Stimulated activated CD8-positive, alpha-beta memory T cell treated with anti-CD3 and anti-CD28 coated beads, Interleukin-15, amount 100 ng/mL, for 48 hours (primary cell): Measurements from ENCODE around the gene NKAIN2.
"Not testable (repeated sequence)": the region's sequence is repeated elsewhere in the genome, so short reads cannot be mapped to it uniquely, and the experiment has no call there.

Experiments
- DNase-seq, 2 donors: peaks; one replicate each; pipeline ENCODE4 v3.0.0-alpha.2; 2020; ENCODE audit warnings: low read depth in 2 of 2

The NKAIN2 gene

GRCh38 chr6:124494956-124495664 is 691.4 kb downstream of the NKAIN2 start:
- no peak for DNase-seq

- DNase-seq: no peak
These were observed 692.1 kb downstream of the NKAIN2 start for GRCh38 chr6:124495665-124496190.

GRCh38 chr6:124496334-124496733 is 692.7 kb downstream of the NKAIN2 start:
- no peak for DNase-seq

- DNase-seq: no peak
These were observed 708.8 kb downstream of the NKAIN2 start for GRCh38 chr6:124512431-124512830.

- DNase-seq: no peak
These were observed 713.7 kb downstream of the NKAIN2 start for GRCh38 chr6:124517339-124517738.

- no peak for DNase-seq
These were observed 716.8 kb downstream of the NKAIN2 start for GRCh38 chr6:124520514-124520913.

- DNase-seq: no peak
These were observed 718.7 kb downstream of the NKAIN2 start for GRCh38 chr6:124522335-124522734.

- DNase-seq: no peak
These were observed 721.0 kb downstream of the NKAIN2 start for GRCh38 chr6:124524491-124525200.

- DNase-seq: no peak
These were observed 727.3 kb downstream of the NKAIN2 start for GRCh38 chr6:124530926-124531325.

GRCh38 chr6:124535299-124535698 is 731.6 kb downstream of the NKAIN2 start:
- DNase-seq: no peak

GRCh38 chr6:124535746-124536145 is 732.1 kb downstream of the NKAIN2 start:
- no peak for DNase-seq

- DNase-seq: no peak
These were observed 732.6 kb downstream of the NKAIN2 start for GRCh38 chr6:124536157-124536841.

- DNase-seq: no peak
These were observed 733.2 kb downstream of the NKAIN2 start for GRCh38 chr6:124536842-124537191.

- DNase-seq: no peak
These were observed 735.4 kb downstream of the NKAIN2 start for GRCh38 chr6:124539096-124539495.

- DNase-seq: no peak
These were observed 737.9 kb downstream of the NKAIN2 start for GRCh38 chr6:124541573-124541972.

- DNase-seq: no peak
These were observed 742.9 kb downstream of the NKAIN2 start for GRCh38 chr6:124546601-124547000.

- no peak for DNase-seq
These were observed 748.1 kb downstream of the NKAIN2 start for GRCh38 chr6:124551711-124552233.

GRCh38 chr6:124557873-124558272 is 754.2 kb downstream of the NKAIN2 start:
- no peak for DNase-seq

- not testable (repeated sequence) for DNase-seq
These were observed 756.4 kb downstream of the NKAIN2 start for GRCh38 chr6:124560078-124560477.

- DNase-seq: no peak
These were observed 757.4 kb downstream of the NKAIN2 start for GRCh38 chr6:124560873-124561567.

GRCh38 chr6:124561635-124562130 is 758.0 kb downstream of the NKAIN2 start:
- no peak for DNase-seq

- DNase-seq: not testable (repeated sequence)
These were observed 760.5 kb downstream of the NKAIN2 start for GRCh38 chr6:124564125-124564524.
